ENCODE data around the gene SORCS2. TPM values are rescaled to one million over a fixed set of nuclear protein-coding genes. Genes with fewer than 3 reads are reported as not detected.

The SORCS2 gene
- polyA plus RNA-seq, 1 donor from 2014 or later, result 1.0 TPM

DNA sequence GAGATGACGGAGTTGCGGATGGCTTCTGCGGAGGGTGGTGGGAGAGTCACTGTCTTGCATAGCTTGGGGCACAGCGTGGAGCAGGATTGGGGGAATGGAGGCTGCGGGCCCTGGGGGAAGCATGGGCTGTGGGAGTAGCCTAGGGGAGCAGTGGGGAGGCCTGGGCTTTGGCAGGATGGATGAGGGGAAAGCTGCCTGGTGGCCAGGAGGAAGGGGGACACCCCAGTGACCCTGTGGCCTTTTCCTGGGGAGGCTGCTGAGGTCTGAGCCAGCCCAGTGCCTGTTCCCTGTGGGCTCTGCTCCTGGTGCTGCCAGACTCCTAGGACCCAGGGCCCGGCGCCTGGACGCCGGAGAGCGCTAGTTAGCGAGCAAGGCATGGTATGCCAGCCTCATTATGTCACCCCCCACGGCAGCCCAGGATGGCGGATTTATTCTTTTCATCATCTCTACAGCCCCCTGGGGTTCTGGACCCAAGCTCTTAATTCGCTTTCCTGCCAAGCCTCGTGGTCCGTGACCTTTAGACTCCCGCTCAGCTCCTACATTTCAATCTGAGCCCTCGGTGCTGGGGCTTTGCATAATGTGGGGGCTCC, 39.8 kb downstream of the SORCS2 start:
- Histone ChIP-seq H3K4me3 (ENCODE audit: low read length) (no peak overlapping the region), H3K9me2 (ENCODE audit: insufficient read depth, low read length) (no peaks in the 10 kb centered on the region), H3F3A (ENCODE audit: insufficient read depth, low read length, poor library complexity, severe bottlenecking) (no peaks in the 10 kb centered on the region), H3K27me3 (ENCODE audit: insufficient read depth, low read depth, low read length) (no peaks in the 10 kb centered on the region), H3K79me2 (replicated peaks; ENCODE audit: insufficient read depth, low read length) (no peaks in the 10 kb centered on the region), H4K20me1 (ENCODE audit: insufficient read depth) (no peaks in the 10 kb centered on the region), H3K36me3 (ENCODE audit: insufficient read depth, low read length) (no peaks in the 10 kb centered on the region), H3K27ac (ENCODE audit: low read length) (no peak overlapping the region), H3K9me3 (ENCODE audit: low read length) (no peaks in the 10 kb centered on the region), H2AFZ (ENCODE audit: low read depth, low read length) (no peak overlapping the region), H3K9ac (ENCODE audit: low read length) (no peak overlapping the region), H3K4me2 (ENCODE audit: low read length) (no peak overlapping the region)
- TF ChIP-seq SMC3 (conservative IDR thresholded peaks at IDR 0.05; ENCODE audit: poor library complexity), result no peak
- no peak for TF ChIP-seq RAD21 (conservative IDR thresholded peaks at IDR 0.05)
- no peak for TF ChIP-seq EP300 (conservative IDR thresholded peaks at IDR 0.05; ENCODE audit: poor library complexity, severe bottlenecking)
- no peak for TF ChIP-seq TAF1 (IDR thresholded peaks at IDR 0.05; ENCODE audit: low read depth)
- no peak for TF ChIP-seq POLR2AphosphoS5 (IDR thresholded peaks at IDR 0.05)
- TF ChIP-seq MXI1 (conservative IDR thresholded peaks at IDR 0.05; ENCODE audit: poor library complexity, severe bottlenecking), result no peak
- TF ChIP-seq, protein P1, sequence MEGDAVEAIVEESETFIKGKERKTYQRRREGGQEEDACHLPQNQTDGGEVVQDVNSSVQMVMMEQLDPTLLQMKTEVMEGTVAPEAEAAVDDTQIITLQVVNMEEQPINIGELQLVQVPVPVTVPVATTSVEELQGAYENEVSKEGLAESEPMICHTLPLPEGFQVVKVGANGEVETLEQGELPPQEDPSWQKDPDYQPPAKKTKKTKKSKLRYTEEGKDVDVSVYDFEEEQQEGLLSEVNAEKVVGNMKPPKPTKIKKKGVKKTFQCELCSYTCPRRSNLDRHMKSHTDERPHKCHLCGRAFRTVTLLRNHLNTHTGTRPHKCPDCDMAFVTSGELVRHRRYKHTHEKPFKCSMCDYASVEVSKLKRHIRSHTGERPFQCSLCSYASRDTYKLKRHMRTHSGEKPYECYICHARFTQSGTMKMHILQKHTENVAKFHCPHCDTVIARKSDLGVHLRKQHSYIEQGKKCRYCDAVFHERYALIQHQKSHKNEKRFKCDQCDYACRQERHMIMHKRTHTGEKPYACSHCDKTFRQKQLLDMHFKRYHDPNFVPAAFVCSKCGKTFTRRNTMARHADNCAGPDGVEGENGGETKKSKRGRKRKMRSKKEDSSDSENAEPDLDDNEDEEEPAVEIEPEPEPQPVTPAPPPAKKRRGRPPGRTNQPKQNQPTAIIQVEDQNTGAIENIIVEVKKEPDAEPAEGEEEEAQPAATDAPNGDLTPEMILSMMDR (IDR thresholded peaks at IDR 0.05; ENCODE audit: poor library complexity, severe bottlenecking), result no peak
- TF ChIP-seq, protein P2, sequence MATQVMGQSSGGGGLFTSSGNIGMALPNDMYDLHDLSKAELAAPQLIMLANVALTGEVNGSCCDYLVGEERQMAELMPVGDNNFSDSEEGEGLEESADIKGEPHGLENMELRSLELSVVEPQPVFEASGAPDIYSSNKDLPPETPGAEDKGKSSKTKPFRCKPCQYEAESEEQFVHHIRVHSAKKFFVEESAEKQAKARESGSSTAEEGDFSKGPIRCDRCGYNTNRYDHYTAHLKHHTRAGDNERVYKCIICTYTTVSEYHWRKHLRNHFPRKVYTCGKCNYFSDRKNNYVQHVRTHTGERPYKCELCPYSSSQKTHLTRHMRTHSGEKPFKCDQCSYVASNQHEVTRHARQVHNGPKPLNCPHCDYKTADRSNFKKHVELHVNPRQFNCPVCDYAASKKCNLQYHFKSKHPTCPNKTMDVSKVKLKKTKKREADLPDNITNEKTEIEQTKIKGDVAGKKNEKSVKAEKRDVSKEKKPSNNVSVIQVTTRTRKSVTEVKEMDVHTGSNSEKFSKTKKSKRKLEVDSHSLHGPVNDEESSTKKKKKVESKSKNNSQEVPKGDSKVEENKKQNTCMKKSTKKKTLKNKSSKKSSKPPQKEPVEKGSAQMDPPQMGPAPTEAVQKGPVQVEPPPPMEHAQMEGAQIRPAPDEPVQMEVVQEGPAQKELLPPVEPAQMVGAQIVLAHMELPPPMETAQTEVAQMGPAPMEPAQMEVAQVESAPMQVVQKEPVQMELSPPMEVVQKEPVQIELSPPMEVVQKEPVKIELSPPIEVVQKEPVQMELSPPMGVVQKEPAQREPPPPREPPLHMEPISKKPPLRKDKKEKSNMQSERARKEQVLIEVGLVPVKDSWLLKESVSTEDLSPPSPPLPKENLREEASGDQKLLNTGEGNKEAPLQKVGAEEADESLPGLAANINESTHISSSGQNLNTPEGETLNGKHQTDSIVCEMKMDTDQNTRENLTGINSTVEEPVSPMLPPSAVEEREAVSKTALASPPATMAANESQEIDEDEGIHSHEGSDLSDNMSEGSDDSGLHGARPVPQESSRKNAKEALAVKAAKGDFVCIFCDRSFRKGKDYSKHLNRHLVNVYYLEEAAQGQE (IDR thresholded peaks at IDR 0.05; ENCODE audit: borderline replicate concordance), result no peak
- no peak for TF ChIP-seq EZH2 (IDR thresholded peaks at IDR 0.05; ENCODE audit: borderline replicate concordance, insufficient read depth, low read length, poor library complexity, severe bottlenecking)

DNA sequence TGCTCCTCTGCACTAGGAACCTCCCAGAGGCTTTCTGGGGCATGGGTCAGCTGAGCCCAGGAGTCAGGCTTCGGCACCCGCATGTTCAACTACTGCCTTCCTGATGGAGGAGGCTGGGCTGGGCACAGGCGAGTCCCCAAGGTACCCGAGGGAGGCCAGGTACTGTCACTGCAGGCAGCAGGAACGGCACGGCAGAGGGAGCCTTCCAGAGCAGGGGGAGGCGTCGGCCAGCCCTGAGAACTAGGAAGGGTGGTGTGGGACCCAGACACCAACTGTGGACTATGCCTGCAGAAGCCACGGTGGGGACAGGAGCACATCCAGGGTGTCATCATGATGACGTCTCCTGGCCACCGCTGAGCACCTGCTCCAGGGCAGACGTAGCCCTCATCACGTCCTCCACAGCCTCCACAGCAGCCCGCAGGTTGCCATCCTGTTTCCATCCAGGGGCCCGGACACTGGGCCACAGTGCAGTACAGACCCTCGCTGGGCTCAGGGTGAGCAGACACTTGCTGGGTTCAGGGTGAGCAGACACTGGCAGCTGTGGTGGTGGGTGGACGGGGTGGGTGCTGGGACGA, 40.8 kb downstream of the SORCS2 start:
- Histone ChIP-seq H3K9ac (ENCODE audit: low read length) (no peak overlapping the region), H3K9me3 (ENCODE audit: low read length) (no peaks in the 10 kb centered on the region), H3K4me3 (ENCODE audit: low read length) (no peak overlapping the region), H3K79me2 (replicated peaks; ENCODE audit: insufficient read depth, low read length) (no peaks in the 10 kb centered on the region), H2AFZ (ENCODE audit: low read depth, low read length) (no peak overlapping the region), H4K20me1 (ENCODE audit: insufficient read depth) (no peaks in the 10 kb centered on the region), H3K9me2 (ENCODE audit: insufficient read depth, low read length) (no peaks in the 10 kb centered on the region), H3K4me2 (ENCODE audit: low read length) (no peak overlapping the region), H3K27me3 (ENCODE audit: insufficient read depth, low read depth, low read length) (no peaks in the 10 kb centered on the region), H3K27ac (ENCODE audit: low read length) (no peak overlapping the region), H3K36me3 (ENCODE audit: insufficient read depth, low read length) (no peaks in the 10 kb centered on the region), H3F3A (ENCODE audit: insufficient read depth, low read length, poor library complexity, severe bottlenecking) (no peaks in the 10 kb centered on the region)
- TF ChIP-seq EZH2 (IDR thresholded peaks at IDR 0.05; ENCODE audit: borderline replicate concordance, insufficient read depth, low read length, poor library complexity, severe bottlenecking) (no peak), SMC3 (conservative IDR thresholded peaks at IDR 0.05; ENCODE audit: poor library complexity) (no peak), RAD21 (conservative IDR thresholded peaks at IDR 0.05) (no peak), POLR2AphosphoS5 (IDR thresholded peaks at IDR 0.05) (no peak)

Data from neural cell (in vitro differentiated cells).